ENCODE measurements around the gene KLHL25. TPM values are rescaled to one million over a fixed set of nuclear protein-coding genes. Genes with fewer than 3 reads are reported as not detected.
"Not testable (repeated sequence)": the region's sequence is repeated elsewhere in the genome, so short reads cannot be mapped to it uniquely, and the experiment has no call there.

KLHL25 gene
- total RNA-seq, 2 experiments from 2014 or later: 5.3 to 5.4 TPM

DNA sequence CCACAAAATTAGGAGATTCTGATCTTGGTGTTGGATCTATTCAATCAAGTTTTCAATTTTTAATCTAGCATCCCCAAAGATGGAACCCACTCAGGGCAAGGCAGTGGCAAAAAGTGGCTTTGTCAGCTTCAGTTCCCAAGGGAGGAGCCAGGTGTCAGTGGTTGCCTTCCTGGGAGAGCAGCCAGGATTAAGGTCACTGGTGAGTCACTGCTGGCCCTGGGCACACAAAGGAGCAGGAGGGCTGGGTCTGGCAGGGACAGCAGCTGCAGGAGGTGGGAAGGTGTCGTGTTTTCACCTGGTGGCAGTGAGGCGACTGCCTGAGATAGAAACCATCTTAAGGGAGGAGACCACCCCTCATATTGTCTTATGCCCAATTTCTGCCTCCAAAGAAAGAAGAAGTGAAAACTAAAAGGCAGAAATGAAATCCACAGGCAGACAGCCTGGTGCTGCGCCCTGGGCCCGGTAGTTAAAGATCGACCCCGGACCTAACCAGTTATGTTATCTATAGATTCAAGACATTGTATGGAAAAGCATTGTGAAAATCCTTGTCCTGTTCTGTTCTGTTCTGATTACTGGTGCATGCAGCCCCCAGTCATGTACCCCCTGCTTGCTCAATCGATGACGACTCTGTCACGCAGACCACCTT lies 5.9 kb upstream of the KLHL25 start:
- H3K4me1 Mint-ChIP-seq (ENCODE audit: low read depth): peaks cover 5% of the 10 kb centered on the region
- CTCF ChIA-PET: no interaction called here
- intact Hi-C loops (cut with micrococcal nuclease): no loop called here
- no peak overlapping the region for H3K27ac Mint-ChIP-seq
- H3K27me3 Mint-ChIP-seq (ENCODE audit: low read depth): no peaks in the 10 kb centered on the region
- H3K4me3 Mint-ChIP-seq: no peak overlapping the region
- H3K9me3 Mint-ChIP-seq: no peaks in the 10 kb centered on the region
- H3K36me3 Mint-ChIP-seq (ENCODE audit: low read depth): no peaks in the 10 kb centered on the region
- no peak for DNase-seq

DNA sequence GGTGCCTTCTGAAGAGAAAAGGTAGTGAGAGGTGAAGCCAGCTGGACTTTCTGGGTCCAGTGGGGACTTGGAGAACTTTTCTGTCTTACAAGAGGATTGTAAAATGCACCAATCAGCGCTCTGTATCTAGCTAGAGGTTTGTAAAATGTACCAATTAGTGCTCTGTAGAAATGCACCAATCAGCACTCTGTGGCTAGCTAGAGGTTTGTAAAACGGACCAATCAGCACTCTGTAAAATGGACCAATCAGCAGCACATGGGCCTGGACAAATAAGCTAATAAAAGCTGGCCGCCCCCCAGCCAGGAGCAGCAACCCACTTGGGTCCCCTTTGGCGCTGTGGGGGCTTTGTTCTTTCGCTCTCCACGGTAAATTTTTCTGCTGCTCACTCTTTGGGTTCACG lies 1.6 kb upstream of the KLHL25 start:
- intact Hi-C loops (cut with micrococcal nuclease); H3K27ac Mint-ChIP-seq: not testable (repeated sequence)

DNA sequence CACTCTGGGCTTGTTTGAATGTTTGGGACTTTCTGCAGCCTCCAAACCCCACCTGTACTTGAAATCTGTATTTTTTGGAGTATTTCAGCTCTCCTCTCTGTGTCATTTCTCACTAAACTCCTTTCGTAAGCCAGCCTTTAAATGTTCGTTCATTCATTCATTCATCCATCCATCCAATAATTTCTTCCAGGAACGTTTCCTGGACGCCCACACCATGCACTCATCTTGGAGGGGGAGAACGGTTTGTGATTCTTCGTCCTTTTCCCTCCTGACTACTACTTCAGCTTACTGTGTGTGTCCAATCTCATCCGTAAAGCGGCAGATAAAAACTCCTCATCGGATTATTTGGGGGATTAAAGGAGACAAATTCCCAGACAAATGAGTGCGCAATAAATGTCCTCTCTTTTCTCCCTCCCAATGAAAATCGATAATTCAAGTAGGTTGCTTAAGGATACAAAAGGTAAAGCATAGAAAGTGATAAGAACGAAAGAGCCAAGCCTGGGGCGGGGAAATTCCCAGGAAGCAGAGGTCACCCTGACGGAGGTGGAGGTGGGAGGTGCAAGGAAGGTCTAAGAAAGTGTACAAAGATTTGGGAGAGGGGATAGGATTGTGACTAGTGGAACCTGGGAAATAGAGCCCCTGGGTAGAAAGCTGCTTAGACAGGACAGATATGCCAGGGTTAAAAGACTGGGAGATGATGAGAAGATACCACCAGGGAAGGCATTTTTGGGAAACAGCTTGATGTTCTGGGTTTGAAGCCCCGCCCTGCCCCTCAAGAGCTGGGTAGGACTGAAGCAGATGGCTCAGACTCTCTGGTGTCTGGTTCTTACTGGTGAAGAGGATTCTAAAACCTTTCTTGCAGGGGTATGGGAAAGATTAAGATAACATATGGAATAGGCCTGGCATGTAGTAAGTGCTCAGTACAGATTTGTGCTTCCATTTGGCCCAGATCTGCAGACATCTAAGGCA lies 896 bp upstream of the KLHL25 start:
- H3K27ac Mint-ChIP-seq: no peak overlapping the region
- peaks cover 30% of the 10 kb centered on the region for H3K4me1 Mint-ChIP-seq (ENCODE audit: low read depth)
- CTCF ChIA-PET: interaction anchor here (0.7 to 2.0 kb wide), 6 partner anchors 9 to 205 kb away, joined by 3 to 7 read pairs (median 4); no protein-coding TSS in a partner anchor
- DNase-seq: no peak
- H3K4me3 Mint-ChIP-seq: peak overlapping the region; percentile 80
- H3K36me3 Mint-ChIP-seq (ENCODE audit: low read depth): peaks cover under 1% of the 10 kb centered on the region
- intact Hi-C loops (cut with micrococcal nuclease): no loop called here
- no peaks in the 10 kb centered on the region for H3K9me3 Mint-ChIP-seq
- no peaks in the 10 kb centered on the region for H3K27me3 Mint-ChIP-seq (ENCODE audit: low read depth)

More for the DNA sequence above, 1.6 kb upstream of the KLHL25 start:
- not testable (repeated sequence) for H3K27me3 Mint-ChIP-seq (ENCODE audit: low read depth); H3K9me3 Mint-ChIP-seq; H3K4me3 Mint-ChIP-seq; H3K36me3 Mint-ChIP-seq (ENCODE audit: low read depth); DNase-seq
- H3K4me1 Mint-ChIP-seq (ENCODE audit: low read depth): peaks cover 30% of the 10 kb centered on the region
- CTCF ChIA-PET: interaction anchor here (0.9 to 2.0 kb wide), 5 partner anchors 8 to 45 kb away, joined by 3 to 7 read pairs (median 4); no protein-coding TSS in a partner anchor

DNA sequence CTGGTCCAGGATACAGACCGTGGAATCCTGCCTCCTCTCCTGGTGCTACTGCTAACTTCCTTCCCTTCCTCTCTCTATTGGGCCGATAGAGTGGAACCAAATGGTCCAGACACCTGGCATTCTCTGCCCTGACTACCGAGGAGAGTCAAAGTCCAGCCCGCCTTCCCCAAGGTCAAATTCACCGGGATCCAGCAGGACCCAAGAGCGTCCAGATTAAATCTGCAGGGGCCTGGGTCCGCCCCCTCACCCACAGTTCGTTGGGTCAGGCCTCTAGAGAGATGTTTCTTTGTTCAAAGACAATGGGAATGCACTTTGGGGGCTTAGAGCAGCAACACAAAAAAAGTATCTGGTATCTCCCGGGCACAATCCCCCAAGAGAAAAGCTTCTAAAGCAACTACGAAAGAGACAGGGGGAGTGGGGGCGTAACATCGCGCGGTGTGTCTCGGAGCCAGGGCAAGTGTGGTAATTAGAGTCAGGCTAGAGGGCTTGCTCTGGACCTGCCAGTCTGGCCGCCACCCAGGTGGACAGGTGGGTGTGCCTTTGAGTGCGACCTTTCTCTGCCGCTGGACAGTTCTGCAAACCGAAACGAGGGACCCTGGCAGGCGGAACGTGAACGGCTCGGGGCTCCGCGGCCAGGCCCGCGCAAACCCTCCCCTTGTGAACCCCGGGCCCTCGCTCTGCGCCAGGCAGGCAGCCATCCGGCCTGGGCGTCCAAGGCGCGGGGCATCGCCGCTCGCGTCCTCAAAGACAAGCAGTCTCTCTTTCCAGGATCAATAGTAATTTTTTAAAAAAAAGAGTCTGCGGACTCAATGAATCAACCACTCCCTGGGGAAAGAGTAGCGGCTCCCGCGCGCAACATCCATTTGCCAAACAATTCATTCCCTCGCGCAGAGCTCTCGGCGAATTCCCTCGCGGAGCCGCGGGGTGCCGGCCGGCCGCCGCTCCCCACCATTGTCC lies 806 bp downstream of the KLHL25 start:
- no peaks in the 10 kb centered on the region for H3K27me3 Mint-ChIP-seq (ENCODE audit: low read depth)
- intact Hi-C loops (cut with micrococcal nuclease): loop anchor here (1.0 to 5.0 kb wide), 3 partner anchors 9 to 177 kb away; no protein-coding TSS in a partner anchor
- DNase-seq: peak; percentile 52
- peak overlapping the region; percentile 50 for H3K27ac Mint-ChIP-seq
- H3K9me3 Mint-ChIP-seq: no peaks in the 10 kb centered on the region
- H3K4me1 Mint-ChIP-seq (ENCODE audit: low read depth): peaks cover 38% of the 10 kb centered on the region
- CTCF ChIA-PET: interaction anchor here (0.7 to 0.8 kb wide), 2 partner anchors 46 to 703 kb away, joined by 3 read pairs; no protein-coding TSS in a partner anchor
- peak overlapping the region; percentile 86 for H3K4me3 Mint-ChIP-seq
- H3K36me3 Mint-ChIP-seq (ENCODE audit: low read depth): peaks cover 3% of the 10 kb centered on the region

DNA sequence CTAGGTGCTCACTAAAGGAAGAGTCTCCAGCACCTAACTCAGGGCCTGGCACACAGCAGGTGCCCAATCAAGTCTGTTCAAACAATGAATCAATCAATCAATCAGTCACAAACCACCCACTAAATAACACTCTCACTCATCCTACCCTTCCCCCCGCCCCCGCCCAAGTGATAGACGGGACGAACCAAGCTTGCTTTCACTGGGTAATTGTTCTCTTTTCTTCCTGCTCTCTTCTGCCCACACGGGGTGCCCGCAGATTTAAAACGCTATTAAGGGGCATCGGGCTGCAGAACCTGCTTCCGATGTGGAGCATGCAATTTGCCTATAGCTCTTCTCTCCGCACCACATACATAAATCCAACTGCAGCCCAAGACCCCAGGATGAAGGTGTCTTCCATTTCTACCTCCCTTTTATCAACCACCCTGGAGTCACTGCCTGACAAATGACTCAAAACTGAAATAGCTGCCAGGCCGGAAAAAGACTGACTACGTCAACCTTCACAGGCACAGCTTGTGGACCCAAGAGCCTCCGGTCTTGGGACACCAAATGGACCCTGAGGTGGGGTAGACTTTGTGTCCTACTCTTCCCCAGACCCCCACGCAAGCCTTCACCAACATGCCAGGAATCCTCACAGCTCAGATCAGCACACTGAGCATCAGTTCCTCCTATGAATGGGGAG lies 1.7 kb downstream of the KLHL25 start:
- CTCF ChIA-PET: interaction anchor here (0.7 to 1.4 kb wide), 3 partner anchors 10 to 61 kb away, joined by 3 read pairs; no protein-coding TSS in a partner anchor

DNA sequence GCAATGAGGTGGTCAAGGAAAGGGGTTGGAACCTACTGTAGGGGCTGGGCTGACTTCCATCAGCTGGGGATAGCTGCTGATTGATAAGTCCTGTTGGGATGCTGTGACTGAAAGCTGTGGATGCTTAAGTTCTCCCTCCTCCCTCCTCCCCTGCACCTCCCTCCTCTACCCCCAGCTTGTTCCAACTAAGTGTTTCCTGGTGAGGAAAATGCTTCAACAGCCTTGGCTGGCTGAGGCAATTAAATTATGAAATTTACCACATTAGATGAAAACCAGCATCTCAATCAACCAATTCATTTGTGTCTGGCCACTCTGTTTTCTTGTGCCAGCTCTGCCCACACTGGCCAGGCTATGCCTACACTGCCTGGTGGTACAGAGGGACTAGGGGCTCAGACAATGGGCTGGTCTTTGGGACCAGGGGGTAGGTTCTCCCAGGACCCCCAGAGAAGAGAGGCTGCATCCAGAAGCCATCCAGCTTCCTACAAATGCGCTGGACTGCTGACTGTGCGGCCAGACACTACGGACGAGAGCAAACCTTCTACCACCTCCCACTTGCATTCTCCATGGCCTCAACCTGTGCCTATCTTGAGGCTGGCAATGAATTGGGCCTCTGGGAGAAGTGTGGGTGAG lies 2.5 kb downstream of the KLHL25 start:
- H3K4me1 Mint-ChIP-seq (ENCODE audit: low read depth): peaks cover 51% of the 10 kb centered on the region
- CTCF ChIA-PET: interaction anchor here (0.6 to 1.4 kb wide), 4 partner anchors 9 to 397 kb away, joined by 3 read pairs; no protein-coding TSS in a partner anchor
- H3K4me3 Mint-ChIP-seq: no peak overlapping the region
- H3K36me3 Mint-ChIP-seq (ENCODE audit: low read depth): peaks cover 3% of the 10 kb centered on the region
- intact Hi-C loops (cut with micrococcal nuclease): loop anchor here (5.0 kb wide), 2 partner anchors 60 to 175 kb away; no protein-coding TSS in a partner anchor
- H3K9me3 Mint-ChIP-seq: no peaks in the 10 kb centered on the region
- H3K27ac Mint-ChIP-seq: no peak overlapping the region
- DNase-seq: no peak
- H3K27me3 Mint-ChIP-seq (ENCODE audit: low read depth): no peaks in the 10 kb centered on the region

More for the DNA sequence above, 1.7 kb downstream of the KLHL25 start:
- Mint-ChIP-seq H3K27me3 (ENCODE audit: low read depth) (no peaks in the 10 kb centered on the region), H3K4me3 (peak overlapping the region; percentile 86), H3K27ac (no peak overlapping the region), H3K9me3 (no peaks in the 10 kb centered on the region), H3K4me1 (ENCODE audit: low read depth) (peaks cover 45% of the 10 kb centered on the region), H3K36me3 (ENCODE audit: low read depth) (peaks cover 3% of the 10 kb centered on the region)
- intact Hi-C loops (cut with micrococcal nuclease): loop anchor here (1.0 to 5.0 kb wide), 3 partner anchors 8 to 176 kb away; no protein-coding TSS in a partner anchor
- DNase-seq: peak; percentile 58

DNA sequence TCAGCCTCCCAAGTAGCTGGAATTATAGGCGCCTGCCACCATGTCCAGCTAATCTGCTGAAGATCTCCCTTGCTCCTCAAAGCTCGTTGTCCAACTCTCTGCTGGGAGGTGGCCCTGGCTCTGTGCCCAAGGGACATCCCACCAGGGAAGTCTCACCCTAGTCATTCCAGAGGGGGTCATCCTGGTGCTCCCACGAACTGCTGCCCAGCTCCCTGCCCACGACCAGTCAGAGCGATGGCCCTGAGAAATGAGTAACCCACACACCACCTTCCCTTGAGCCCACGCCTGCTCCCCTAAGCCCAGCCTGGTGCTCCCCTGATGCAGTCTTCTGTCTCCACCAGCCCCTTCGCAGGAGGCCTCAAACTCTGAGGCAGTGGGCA lies 5.2 kb downstream of the KLHL25 start:
- no peak for DNase-seq
- Mint-ChIP-seq H3K9me3 (no peaks in the 10 kb centered on the region), H3K4me1 (ENCODE audit: low read depth) (peaks cover 63% of the 10 kb centered on the region), H3K36me3 (ENCODE audit: low read depth) (peaks cover 3% of the 10 kb centered on the region), H3K27me3 (ENCODE audit: low read depth) (no peaks in the 10 kb centered on the region), H3K4me3 (no peak overlapping the region), H3K27ac (no peak overlapping the region)
- CTCF ChIA-PET: interaction anchor here (1.1 to 1.5 kb wide), 2 partner anchors 52 to 60 kb away, joined by 3 read pairs; no protein-coding TSS in a partner anchor
- intact Hi-C loops (cut with micrococcal nuclease): no loop called here

DNA sequence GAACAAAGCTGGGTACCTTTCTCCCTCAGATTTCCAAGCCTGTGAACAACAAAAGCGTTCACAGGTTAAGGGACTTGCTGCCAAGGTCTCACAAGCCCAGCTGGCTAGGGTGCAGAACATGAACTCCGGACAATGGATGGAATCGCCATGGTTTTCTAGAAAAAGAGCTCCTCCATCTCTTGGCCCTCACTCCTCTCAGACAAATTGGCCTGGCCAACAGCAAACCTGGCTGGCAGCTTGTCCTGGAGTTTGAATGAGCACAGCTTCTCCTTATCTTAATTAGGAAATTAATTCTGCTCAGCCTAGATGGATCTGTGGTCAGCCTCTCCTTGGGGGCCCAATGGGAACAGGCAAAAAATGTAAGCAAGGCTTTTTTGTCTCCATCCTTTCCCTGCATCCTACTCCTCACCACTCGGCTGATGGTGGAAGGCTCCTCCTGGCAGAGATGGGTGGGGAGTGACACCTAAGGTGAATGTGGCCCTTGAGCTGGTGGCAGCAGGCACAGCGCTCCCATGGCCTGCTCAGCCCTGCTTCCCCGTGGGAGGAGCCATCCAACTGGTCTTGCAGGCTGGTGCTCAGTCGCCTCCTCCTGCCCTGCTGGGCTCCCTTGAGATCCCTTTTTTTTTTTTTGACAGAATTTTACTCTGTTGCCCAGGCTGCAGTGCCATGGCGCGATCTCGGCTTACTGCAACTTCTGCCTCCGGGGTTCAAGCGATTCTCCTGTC lies 5.8 kb downstream of the KLHL25 start:
- Mint-ChIP-seq H3K9me3 (no peaks in the 10 kb centered on the region), H3K36me3 (ENCODE audit: low read depth) (peaks cover 3% of the 10 kb centered on the region), H3K4me1 (ENCODE audit: low read depth) (peaks cover 66% of the 10 kb centered on the region), H3K4me3 (no peak overlapping the region), H3K27ac (no peak overlapping the region), H3K27me3 (ENCODE audit: low read depth) (no peaks in the 10 kb centered on the region)
- CTCF ChIA-PET: interaction anchor here (1.1 to 1.5 kb wide), 4 partner anchors 53 to 65 kb away, joined by 3 read pairs; no protein-coding TSS in a partner anchor
- intact Hi-C loops (cut with micrococcal nuclease): no loop called here
- DNase-seq: no peak

DNA sequence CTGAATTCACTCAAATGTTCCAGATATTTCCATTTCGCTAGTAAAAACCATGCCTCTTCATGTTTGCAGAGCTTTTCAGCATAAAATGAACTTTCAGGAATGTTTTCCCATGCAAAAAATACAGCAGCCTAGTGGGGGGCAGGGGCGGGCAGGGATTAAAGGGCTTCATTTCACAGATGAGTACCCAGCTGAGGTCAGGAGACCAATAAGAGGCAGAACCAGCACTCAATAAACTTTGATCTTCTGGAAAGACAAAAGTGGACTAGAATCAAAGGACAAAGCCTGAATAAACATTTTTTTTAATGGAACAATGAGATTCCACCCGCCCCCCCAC lies 8.0 kb downstream of the KLHL25 start:
- Mint-ChIP-seq H3K9me3 (no peaks in the 10 kb centered on the region), H3K36me3 (ENCODE audit: low read depth) (peaks cover 3% of the 10 kb centered on the region), H3K27me3 (ENCODE audit: low read depth) (no peaks in the 10 kb centered on the region), H3K4me1 (ENCODE audit: low read depth) (peaks cover 61% of the 10 kb centered on the region), H3K4me3 (no peak overlapping the region), H3K27ac (no peak overlapping the region)
- CTCF ChIA-PET: interaction anchor here (1.0 kb wide), 1 partner anchor 18 kb away, joined by 3 read pairs; no protein-coding TSS in a partner anchor
- intact Hi-C loops (cut with micrococcal nuclease): no loop called here
- DNase-seq: no peak

Measured in activated naive CD4-positive, alpha-beta T cell treated with anti-CD3 and anti-CD28 coated beads for 36 hours (primary cell).